ENCODE data around the gene IL3RA.

The IL3RA gene

GRCh38 chrX:1384658-1385252 lies 48.2 kb downstream of the IL3RA start:
- DNase-seq (ENCODE audit: low read depth): no peak

- no peak for DNase-seq (ENCODE audit: low read depth)
These were observed 49.0 kb downstream of the IL3RA start for GRCh38 chrX:1385253-1386223.

- DNase-seq (ENCODE audit: low read depth): no peak
These were observed 49.9 kb downstream of the IL3RA start for GRCh38 chrX:1386338-1387127.

GRCh38 chrX:1387141-1387776 lies 50.7 kb downstream of the IL3RA start:
- no peak for DNase-seq (ENCODE audit: low read depth)

- DNase-seq (ENCODE audit: low read depth): no peak
These were observed 52.1 kb downstream of the IL3RA start for GRCh38 chrX:1388651-1389050.

- no peak for DNase-seq (ENCODE audit: low read depth)
These were observed 52.8 kb downstream of the IL3RA start for GRCh38 chrX:1389181-1389992.

GRCh38 chrX:1389993-1390285 lies 53.4 kb downstream of the IL3RA start:
- no peak for DNase-seq (ENCODE audit: low read depth)

GRCh38 chrX:1390621-1391369 lies 54.2 kb downstream of the IL3RA start:
- DNase-seq (ENCODE audit: low read depth): no peak

- no peak for DNase-seq (ENCODE audit: low read depth)
These were observed 54.8 kb downstream of the IL3RA start for GRCh38 chrX:1391370-1391706.

- DNase-seq (ENCODE audit: low read depth): peak; percentile 97
These were observed 55.3 kb downstream of the IL3RA start, which contains the start of gene SLC25A6 for GRCh38 chrX:1391707-1392375. Gene SLC25A6, minus strand, starts transcription at chrX:1392113. Its CDS starts 104 bp downstream, at chrX:1392009.

- peak; percentile 29 for DNase-seq (ENCODE audit: low read depth)
These were observed 55.9 kb downstream of the IL3RA start for GRCh38 chrX:1392376-1393068.

GRCh38 chrX:1393871-1394615 lies 57.5 kb downstream of the IL3RA start:
- DNase-seq (ENCODE audit: low read depth): no peak

GRCh38 chrX:1394731-1395501 lies 58.3 kb downstream of the IL3RA start:
- no peak for DNase-seq (ENCODE audit: low read depth)

GRCh38 chrX:1395646-1396216 lies 59.1 kb downstream of the IL3RA start:
- DNase-seq (ENCODE audit: low read depth): no peak

- no peak for DNase-seq (ENCODE audit: low read depth)
These were observed 60.4 kb downstream of the IL3RA start for GRCh38 chrX:1397001-1397400.

GRCh38 chrX:1397441-1398270 lies 61.1 kb downstream of the IL3RA start:
- no peak for DNase-seq (ENCODE audit: low read depth)

Measured in fibroblast of the conjunctiva (primary cell).